HCT116 (cell line): ENCODE measurements around the gene SLC30A10. TPM values are rescaled to one million over a fixed set of nuclear protein-coding genes. Genes with fewer than 3 reads are reported as not detected.

Experiments used
- ATAC-seq: fragments of 200-7000 bp; cut with Tn5 transposase; 2 replicates; pipeline ENCODE4 v1.9.1; 2020; ENCODE audit warnings: mild to moderate bottlenecking, moderate library complexity
- BruUV-seq: library from RNA; stranded (reverse); fragments of 400-500 nt; replicated peaks from 2 replicates; lab custom pipeline; 2021; lab: Mats Ljungman, UMichigan
- CTCF ChIA-PET: fragments of 300-600 bp; sonication (Branson Sonifier 250); formaldehyde crosslinking; loops from one replicate; lab custom pipeline; 2021; ENCODE audit warnings: antibody characterized with exemption; lab: Charles Lee
- POLR2A ChIA-PET: fragments of 300-600, 350-600 bp; sonication (Branson Sonifier 250); formaldehyde crosslinking; loops from one replicate; lab custom pipeline; 2021; ENCODE audit warnings: antibody characterized with exemption; lab: Charles Lee
- RAD21 ChIA-PET, 2 experiments: fragments of 300-600 bp; sonication (Branson Sonifier 250); formaldehyde crosslinking; loops; one replicate each; lab custom pipeline; 2023; ENCODE audit warnings: low total read pairs in 2 of 2; ENCODE audit not compliant: uncharacterized antibody in 2 of 2, unreplicated experiment in 2 of 2, low non-redundant PET in 1 of 2; lab: Charles Lee
- DNase-seq: peaks from one replicate; pipeline ENCODE4 v3.0.0-alpha.2; 2010; ENCODE audit warnings: low read depth, low spot score
- H2AFZ ChIP-seq: fragments of 200-600 bp; shearing (Covaris generic), sonication (generic); 2 replicates; pipeline ENCODE4 v1.6.1; 2017; ENCODE audit warnings: low read depth, mixed run types, mixed read lengths, antibody characterized with exemption, low read length; ENCODE audit not compliant: poor library complexity, severe bottlenecking
- H3K27ac ChIP-seq: 2 replicates; pipeline ENCODE4 v1.5.1; 2012; ENCODE audit warnings: low read depth, low read length
- H3K27me3 ChIP-seq: fragments of 200-600 bp; sonication (generic); 2 replicates; pipeline ENCODE4 v1.6.1; 2016; ENCODE audit warnings: mixed run types, low read length, mixed read lengths; ENCODE audit not compliant: insufficient read depth
- H3K36me3 ChIP-seq, 2 experiments: fragments of 200-500 bp in 1 of 2; fragments of 200-600 bp in 1 of 2; sonication (Bioruptor generic) in 1 of 2; sonication (generic) in 1 of 2; 2 replicates each; pipeline versions ENCODE4 v1.5.1 to v1.6.1; 2014 to 2016; ENCODE audit warnings: low read length in 2 of 2, inconsistent platforms in 1 of 2, mixed read lengths in 1 of 2, mixed run types in 1 of 2; ENCODE audit not compliant: insufficient read depth in 2 of 2, control insufficient read depth in 1 of 2
- H3K4me1 ChIP-seq, 2 experiments: fragments of 200-600 bp in 1 of 2; sonication (generic) in 1 of 2; 2 replicates each; pipeline versions ENCODE4 v1.5.1 to v1.6.1; 2012 to 2017; ENCODE audit warnings: low read length in 2 of 2, inconsistent platforms in 1 of 2, mild to moderate bottlenecking in 1 of 2, mixed read lengths in 1 of 2, mixed run types in 1 of 2, moderate library complexity in 1 of 2; ENCODE audit not compliant: insufficient read depth in 2 of 2, control insufficient read depth in 1 of 2
- H3K4me2 ChIP-seq: fragments of 200-600 bp; sonication (generic); 2 replicates; pipeline ENCODE4 v1.6.1; 2017; ENCODE audit warnings: mixed run types, low read length, mixed read lengths
- H3K4me3 ChIP-seq, 2 experiments: fragments of 200-600 bp in 1 of 2; sonication (generic) in 1 of 2; replicated peaks in 1 of 2; 2 replicates each; pipeline ENCODE4 v1.5.1; 2011 to 2016; ENCODE audit warnings: low read length in 2 of 2, control low read depth in 1 of 2, low read depth in 1 of 2, mild to moderate bottlenecking in 1 of 2, mixed read lengths in 1 of 2, mixed run types in 1 of 2
- H3K79me2 ChIP-seq: fragments of 200-600 bp; sonication (generic); 2 replicates; pipeline ENCODE4 v1.6.1; 2017; ENCODE audit warnings: mild to moderate bottlenecking, mixed run types, low read length, moderate library complexity, mixed read lengths; ENCODE audit not compliant: insufficient read depth
- H3K9ac ChIP-seq: fragments of 200-600 bp; sonication (generic); 2 replicates; pipeline ENCODE4 v1.6.1; 2016; ENCODE audit warnings: low read length, mixed read lengths
- H3K9me2 ChIP-seq: fragments of 200-600 bp; sonication (generic), shearing (Covaris generic); 2 replicates; pipeline ENCODE4 v1.6.1; 2017; ENCODE audit warnings: mixed run types, mild to moderate bottlenecking, moderate library complexity; ENCODE audit not compliant: insufficient read depth
- H3K9me3 ChIP-seq, 2 experiments: fragments of 200-500 bp in 1 of 2; fragments of 200-600 bp in 1 of 2; sonication (Bioruptor generic) in 1 of 2; sonication (generic) in 1 of 2; 2 replicates each; pipeline ENCODE4 v1.6.1; 2014 to 2017; ENCODE audit warnings: low read length in 2 of 2, mixed read lengths in 2 of 2, inconsistent platforms in 1 of 2, low read depth in 1 of 2, mild to moderate bottlenecking in 1 of 2, mixed run types in 1 of 2, moderate library complexity in 1 of 2; ENCODE audit not compliant: control insufficient read depth in 1 of 2, insufficient read depth in 1 of 2
- H4K20me1 ChIP-seq: fragments of 200-600 bp; sonication (generic), shearing (Covaris generic); 2 replicates; pipeline ENCODE4 v1.6.1; 2017; ENCODE audit warnings: mixed run types, mild to moderate bottlenecking, moderate library complexity; ENCODE audit not compliant: insufficient read depth
- CBX3 ChIP-seq: IDR thresholded peaks from 2 replicates; pipeline ENCODE4 v1.6.1; 2012; ENCODE audit warnings: low read depth
- CTCF ChIP-seq, 3 experiments: fragments of 200-600 bp in 1 of 3; sonication (generic) in 1 of 3; IDR thresholded peaks in 2 of 3; conservative IDR thresholded peaks in 1 of 3; 2 replicates each; pipeline ENCODE4 v1.5.1; 2012 to 2017; ENCODE audit warnings: low read depth in 2 of 3, low read length in 2 of 3, antibody characterized with exemption in 1 of 3, borderline replicate concordance in 1 of 3, control low read depth in 1 of 3, mild to moderate bottlenecking in 1 of 3, mixed read lengths in 1 of 3, mixed run types in 1 of 3, moderate library complexity in 1 of 3; ENCODE audit not compliant: insufficient read depth in 1 of 3
- EGR1 ChIP-seq: IDR thresholded peaks from 2 replicates; pipeline ENCODE4 v1.6.1; 2012; ENCODE audit warnings: low read depth
- EZH2 ChIP-seq: fragments of 200-600 bp; sonication (generic); IDR thresholded peaks from 2 replicates; pipeline ENCODE4 v1.6.1; 2017; ENCODE audit warnings: antibody characterized with exemption, mixed run types
- JUND ChIP-seq: IDR thresholded peaks from 2 replicates; pipeline ENCODE4 v1.6.1; 2012
- POLR2A ChIP-seq: IDR thresholded peaks from 2 replicates; pipeline ENCODE4 v1.7.0; 2011; ENCODE audit warnings: borderline replicate concordance; ENCODE audit not compliant: insufficient read depth, insufficient read length; ENCODE audit errors: extremely low read depth
- RAD21 ChIP-seq: IDR thresholded peaks from 2 replicates; pipeline ENCODE4 v1.6.1; 2012; ENCODE audit warnings: low read depth, mild to moderate bottlenecking
- SIN3A ChIP-seq: IDR thresholded peaks from 2 replicates; pipeline ENCODE4 v1.6.1; 2012; ENCODE audit warnings: low read depth
- TCF7L2 ChIP-seq: IDR thresholded peaks from 2 replicates; pipeline ENCODE4 v1.7.0; 2011; ENCODE audit warnings: borderline replicate concordance, inconsistent platforms; ENCODE audit not compliant: insufficient read depth, insufficient read length; ENCODE audit errors: extremely low read depth
- YY1 ChIP-seq: IDR thresholded peaks from 2 replicates; pipeline ENCODE4 v1.6.1; 2011; ENCODE audit warnings: low read length, low read depth, moderate library complexity, mild to moderate bottlenecking; ENCODE audit not compliant: insufficient replicate concordance; ENCODE audit errors: extremely low read depth
- ZNF274 ChIP-seq: fragments of 200-500 bp; sonication (Bioruptor generic); IDR thresholded peaks from 2 replicates; pipeline ENCODE4 v1.6.1; 2014; ENCODE audit warnings: mild to moderate bottlenecking, low read depth, low read length, inconsistent platforms
- intact Hi-C: fragments of 100-400 bp; cut with micrococcal nuclease; formaldehyde crosslinking; loops from 2 replicates; pipeline ENCODE4 v1.10.0; 2022
- total RNA-seq: library from RNA; stranded (reverse); gene quantifications from one replicate; pipeline ENCODE4 v1.2.1, GENCODE V29; 2021; ENCODE audit not compliant: unreplicated experiment
- TF ChIP-seq, protein P1 (sequence below): IDR thresholded peaks from 2 replicates; pipeline ENCODE4 v1.6.1; 2012; ENCODE audit warnings: low read depth
- TF ChIP-seq, protein P2 (sequence below): IDR thresholded peaks from 2 replicates; pipeline ENCODE4 v1.6.1; 2012
- TF ChIP-seq, protein P3 (sequence below): IDR thresholded peaks from 2 replicates; pipeline ENCODE4 v1.6.1; 2012

The SLC30A10 gene
- total RNA-seq, 1 experiment from 2014 or later = 0.15 TPM

GRCh38 chr1:219973213-219973612, 44.9 kb upstream of the SLC30A10 start:
- Histone ChIP-seq H3K27ac (no peak overlapping the region), H3K4me1 (no peaks in the 10 kb centered on the region)
- POLR2A ChIA-PET = no interaction called here
- intact Hi-C loops = no loop called here
- BruUV-seq = no TSS peak
- TF ChIP-seq RAD21 = no peak
- no peak for TF ChIP-seq YY1
- no peak for TF ChIP-seq ZNF274
- no peak for TF ChIP-seq TCF7L2
- no peak for TF ChIP-seq JUND
- no peak for TF ChIP-seq EZH2
- no peak for TF ChIP-seq SIN3A
- TF ChIP-seq, protein P1, sequence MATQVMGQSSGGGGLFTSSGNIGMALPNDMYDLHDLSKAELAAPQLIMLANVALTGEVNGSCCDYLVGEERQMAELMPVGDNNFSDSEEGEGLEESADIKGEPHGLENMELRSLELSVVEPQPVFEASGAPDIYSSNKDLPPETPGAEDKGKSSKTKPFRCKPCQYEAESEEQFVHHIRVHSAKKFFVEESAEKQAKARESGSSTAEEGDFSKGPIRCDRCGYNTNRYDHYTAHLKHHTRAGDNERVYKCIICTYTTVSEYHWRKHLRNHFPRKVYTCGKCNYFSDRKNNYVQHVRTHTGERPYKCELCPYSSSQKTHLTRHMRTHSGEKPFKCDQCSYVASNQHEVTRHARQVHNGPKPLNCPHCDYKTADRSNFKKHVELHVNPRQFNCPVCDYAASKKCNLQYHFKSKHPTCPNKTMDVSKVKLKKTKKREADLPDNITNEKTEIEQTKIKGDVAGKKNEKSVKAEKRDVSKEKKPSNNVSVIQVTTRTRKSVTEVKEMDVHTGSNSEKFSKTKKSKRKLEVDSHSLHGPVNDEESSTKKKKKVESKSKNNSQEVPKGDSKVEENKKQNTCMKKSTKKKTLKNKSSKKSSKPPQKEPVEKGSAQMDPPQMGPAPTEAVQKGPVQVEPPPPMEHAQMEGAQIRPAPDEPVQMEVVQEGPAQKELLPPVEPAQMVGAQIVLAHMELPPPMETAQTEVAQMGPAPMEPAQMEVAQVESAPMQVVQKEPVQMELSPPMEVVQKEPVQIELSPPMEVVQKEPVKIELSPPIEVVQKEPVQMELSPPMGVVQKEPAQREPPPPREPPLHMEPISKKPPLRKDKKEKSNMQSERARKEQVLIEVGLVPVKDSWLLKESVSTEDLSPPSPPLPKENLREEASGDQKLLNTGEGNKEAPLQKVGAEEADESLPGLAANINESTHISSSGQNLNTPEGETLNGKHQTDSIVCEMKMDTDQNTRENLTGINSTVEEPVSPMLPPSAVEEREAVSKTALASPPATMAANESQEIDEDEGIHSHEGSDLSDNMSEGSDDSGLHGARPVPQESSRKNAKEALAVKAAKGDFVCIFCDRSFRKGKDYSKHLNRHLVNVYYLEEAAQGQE = no peak
- no peak for TF ChIP-seq CBX3
- no peak for TF ChIP-seq CTCF (IDR thresholded peaks at IDR 0.05 in 2 of 3, conservative IDR thresholded peaks at IDR 0.05 in 1 of 3; ENCODE audit: borderline replicate concordance in 1 of 3, insufficient read depth in 1 of 3, low read depth in 2 of 3, low read length in 2 of 3)
- TF ChIP-seq, protein P2, sequence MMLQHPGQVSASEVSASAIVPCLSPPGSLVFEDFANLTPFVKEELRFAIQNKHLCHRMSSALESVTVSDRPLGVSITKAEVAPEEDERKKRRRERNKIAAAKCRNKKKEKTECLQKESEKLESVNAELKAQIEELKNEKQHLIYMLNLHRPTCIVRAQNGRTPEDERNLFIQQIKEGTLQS = no peak
- TF ChIP-seq EGR1 = no peak
- TF ChIP-seq POLR2A = no peak
- TF ChIP-seq, protein P3, sequence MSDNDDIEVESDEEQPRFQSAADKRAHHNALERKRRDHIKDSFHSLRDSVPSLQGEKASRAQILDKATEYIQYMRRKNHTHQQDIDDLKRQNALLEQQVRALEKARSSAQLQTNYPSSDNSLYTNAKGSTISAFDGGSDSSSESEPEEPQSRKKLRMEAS = no peak
- TF ChIP-seq, all 23 proteins: peak for 0
- RAD21 ChIA-PET = no interaction called here
- H3K9me3 ChIP-seq = no peaks in the 10 kb centered on the region
- CTCF ChIA-PET = interaction anchor here (0.6 kb wide), 1 partner anchor 719 kb away, joined by 5 read pairs; no protein-coding TSS in a partner anchor
- DNase-seq (no peak), ATAC-seq (no peak)
- H4K20me1 ChIP-seq = no peaks in the 10 kb centered on the region
- no peaks in the 10 kb centered on the region for H3K9me2 ChIP-seq
- H3K27me3 ChIP-seq = no peaks in the 10 kb centered on the region
- H3K4me2 ChIP-seq = no peak overlapping the region
- no peak overlapping the region for H3K9ac ChIP-seq
- H3K4me3 ChIP-seq = no peak overlapping the region
- H2AFZ ChIP-seq = no peak overlapping the region
- H3K79me2 ChIP-seq = no peaks in the 10 kb centered on the region
- peaks cover 6 to 14% of the 10 kb centered on the region in 2 experiments; a peak in 3 of 4 replicates for H3K36me3 ChIP-seq
